ENCODE results near the gene TNIK. TPM values are rescaled to one million over a fixed set of nuclear protein-coding genes. Genes with fewer than 3 reads are reported as not detected.

Gene TNIK
- total RNA-seq, 3 donors from 2014 or later, result 7.4 to 17.6 (median 10.2) TPM

DNA sequence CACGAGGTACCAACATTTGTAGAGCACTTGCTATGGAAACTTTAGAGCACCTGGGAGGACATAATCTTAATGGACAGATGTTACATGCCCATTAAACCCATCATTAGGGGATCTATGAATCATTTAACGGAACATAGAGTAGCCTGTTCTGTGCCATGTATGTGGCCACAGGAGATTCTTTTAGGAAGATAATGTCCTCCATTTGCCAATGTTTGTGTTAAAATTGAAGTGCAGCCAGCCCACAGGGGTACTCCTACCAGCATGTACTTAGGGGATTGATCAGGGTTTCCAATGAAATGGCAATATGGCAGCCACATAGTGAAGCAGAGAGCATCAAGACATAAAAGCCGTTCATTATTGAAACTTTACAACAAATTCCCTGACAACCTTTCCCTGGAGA lies 70.7 kb downstream of the TNIK start:
- DNase-seq (ENCODE audit: low spot score in 2 of 2), result no peak
- Histone ChIP-seq H3K4me1 (no peaks in the 10 kb centered on the region), H3K27me3 (no peaks in the 10 kb centered on the region), H3K9me3 (peaks cover 0 to 5% of the 10 kb centered on the region in 2 donors), H3K4me3 (no peak overlapping the region), H3K27ac (no peak overlapping the region), H3K36me3 (no peaks in the 10 kb centered on the region)
- intact Hi-C loops (cut with DNase I; ENCODE audit: low total_unique reads), result no loop called here
- TF ChIP-seq POLR2AphosphoS5 (IDR thresholded peaks at IDR 0.05) (no peak), POLR2A (IDR thresholded peaks at IDR 0.05) (no peak)
- TF ChIP-seq, protein P1, sequence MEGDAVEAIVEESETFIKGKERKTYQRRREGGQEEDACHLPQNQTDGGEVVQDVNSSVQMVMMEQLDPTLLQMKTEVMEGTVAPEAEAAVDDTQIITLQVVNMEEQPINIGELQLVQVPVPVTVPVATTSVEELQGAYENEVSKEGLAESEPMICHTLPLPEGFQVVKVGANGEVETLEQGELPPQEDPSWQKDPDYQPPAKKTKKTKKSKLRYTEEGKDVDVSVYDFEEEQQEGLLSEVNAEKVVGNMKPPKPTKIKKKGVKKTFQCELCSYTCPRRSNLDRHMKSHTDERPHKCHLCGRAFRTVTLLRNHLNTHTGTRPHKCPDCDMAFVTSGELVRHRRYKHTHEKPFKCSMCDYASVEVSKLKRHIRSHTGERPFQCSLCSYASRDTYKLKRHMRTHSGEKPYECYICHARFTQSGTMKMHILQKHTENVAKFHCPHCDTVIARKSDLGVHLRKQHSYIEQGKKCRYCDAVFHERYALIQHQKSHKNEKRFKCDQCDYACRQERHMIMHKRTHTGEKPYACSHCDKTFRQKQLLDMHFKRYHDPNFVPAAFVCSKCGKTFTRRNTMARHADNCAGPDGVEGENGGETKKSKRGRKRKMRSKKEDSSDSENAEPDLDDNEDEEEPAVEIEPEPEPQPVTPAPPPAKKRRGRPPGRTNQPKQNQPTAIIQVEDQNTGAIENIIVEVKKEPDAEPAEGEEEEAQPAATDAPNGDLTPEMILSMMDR (IDR thresholded peaks at IDR 0.05), result no peak

DNA sequence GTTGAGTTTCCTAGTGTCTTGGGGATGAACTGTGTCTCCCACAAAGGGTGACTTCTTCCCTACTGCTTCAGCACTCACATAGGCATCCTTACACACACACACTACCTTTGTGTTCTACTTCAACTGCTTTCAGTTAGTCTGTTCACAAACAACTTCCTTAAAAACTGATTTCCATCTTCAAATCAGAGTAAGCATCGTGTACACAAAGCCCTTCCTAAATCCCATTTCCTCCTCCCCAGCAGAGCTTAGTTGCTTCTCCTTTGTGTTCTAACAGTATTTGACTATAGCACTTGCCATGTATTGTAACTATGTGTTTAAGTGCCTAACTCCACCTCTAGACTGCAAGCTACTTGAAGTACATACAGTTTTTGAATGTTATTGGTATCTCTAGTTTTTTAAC lies 71.7 kb downstream of the TNIK start:
- Histone ChIP-seq H3K4me1 (no peaks in the 10 kb centered on the region), H3K27me3 (no peaks in the 10 kb centered on the region), H3K4me3 (no peak overlapping the region), H3K9me3 (peaks cover 0 to 5% of the 10 kb centered on the region in 2 donors), H3K27ac (no peak overlapping the region), H3K36me3 (no peaks in the 10 kb centered on the region)
- TF ChIP-seq POLR2AphosphoS5 (IDR thresholded peaks at IDR 0.05) (no peak), POLR2A (IDR thresholded peaks at IDR 0.05) (no peak)
- TF ChIP-seq, protein P1 (IDR thresholded peaks at IDR 0.05), result no peak
- intact Hi-C loops (cut with DNase I; ENCODE audit: low total_unique reads), result no loop called here
- no peak for DNase-seq (ENCODE audit: low spot score in 2 of 2)

DNA sequence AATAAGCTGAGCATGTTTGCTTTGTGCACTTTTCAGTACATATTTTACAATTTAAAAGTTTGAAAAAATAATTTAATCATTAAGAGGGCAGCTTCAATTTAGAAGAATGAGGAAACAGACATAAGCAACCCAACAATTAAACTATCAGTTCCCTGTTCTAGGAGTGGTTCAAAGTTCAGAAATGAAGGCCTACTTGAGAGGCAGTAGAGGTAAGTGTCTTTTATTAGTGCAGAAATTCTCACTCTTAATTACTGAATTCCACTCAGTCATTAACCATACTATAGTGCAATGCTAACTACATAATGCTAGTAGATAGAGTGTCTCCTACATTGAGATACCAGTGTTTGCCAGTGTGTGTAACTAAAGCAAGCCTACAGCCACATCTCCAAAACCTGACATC lies 73.1 kb downstream of the TNIK start:
- no peaks in the 10 kb centered on the region for H3K36me3 ChIP-seq
- peaks cover 0 to 5% of the 10 kb centered on the region in 2 donors for H3K9me3 ChIP-seq
- no peak overlapping the region for H3K27ac ChIP-seq
- TF ChIP-seq POLR2AphosphoS5 (IDR thresholded peaks at IDR 0.05) (no peak), POLR2A (IDR thresholded peaks at IDR 0.05) (no peak)
- TF ChIP-seq, protein P1 (IDR thresholded peaks at IDR 0.05), result no peak
- DNase-seq (ENCODE audit: low spot score in 2 of 2), result no peak
- no peaks in the 10 kb centered on the region for H3K4me1 ChIP-seq
- H3K27me3 ChIP-seq, result no peaks in the 10 kb centered on the region
- no peak overlapping the region for H3K4me3 ChIP-seq
- intact Hi-C loops (cut with DNase I; ENCODE audit: low total_unique reads), result no loop called here

DNA sequence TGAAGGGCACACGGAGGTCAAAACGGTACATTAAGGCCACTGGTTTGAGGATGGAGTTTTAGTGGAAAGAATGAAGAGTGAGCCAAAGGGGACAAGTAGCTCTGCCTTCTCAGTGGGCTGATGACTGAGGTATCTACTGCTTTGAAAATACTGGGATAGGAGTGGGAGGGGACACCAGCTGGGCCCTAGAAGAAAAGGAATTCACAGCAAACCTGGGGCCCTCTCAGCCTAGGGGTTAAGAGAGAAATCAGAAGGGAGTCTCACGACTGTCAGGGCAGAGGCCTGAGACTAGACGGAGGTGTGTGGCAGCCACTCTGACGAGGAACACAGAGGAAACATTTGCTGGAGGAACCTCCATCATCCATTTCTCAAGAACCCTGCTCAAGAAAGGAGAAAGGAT lies 75.1 kb downstream of the TNIK start:
- no peak for DNase-seq (ENCODE audit: low spot score in 2 of 2)
- H3K27ac ChIP-seq, result no peak overlapping the region
- TF ChIP-seq POLR2AphosphoS5 (IDR thresholded peaks at IDR 0.05) (no peak), POLR2A (IDR thresholded peaks at IDR 0.05) (no peak)
- TF ChIP-seq, protein P1 (IDR thresholded peaks at IDR 0.05), result no peak
- H3K27me3 ChIP-seq, result no peaks in the 10 kb centered on the region
- no peaks in the 10 kb centered on the region for H3K9me3 ChIP-seq
- H3K4me1 ChIP-seq, result no peaks in the 10 kb centered on the region
- no peaks in the 10 kb centered on the region for H3K36me3 ChIP-seq
- H3K4me3 ChIP-seq, result no peak overlapping the region
- intact Hi-C loops (cut with DNase I; ENCODE audit: low total_unique reads), result no loop called here

DNA sequence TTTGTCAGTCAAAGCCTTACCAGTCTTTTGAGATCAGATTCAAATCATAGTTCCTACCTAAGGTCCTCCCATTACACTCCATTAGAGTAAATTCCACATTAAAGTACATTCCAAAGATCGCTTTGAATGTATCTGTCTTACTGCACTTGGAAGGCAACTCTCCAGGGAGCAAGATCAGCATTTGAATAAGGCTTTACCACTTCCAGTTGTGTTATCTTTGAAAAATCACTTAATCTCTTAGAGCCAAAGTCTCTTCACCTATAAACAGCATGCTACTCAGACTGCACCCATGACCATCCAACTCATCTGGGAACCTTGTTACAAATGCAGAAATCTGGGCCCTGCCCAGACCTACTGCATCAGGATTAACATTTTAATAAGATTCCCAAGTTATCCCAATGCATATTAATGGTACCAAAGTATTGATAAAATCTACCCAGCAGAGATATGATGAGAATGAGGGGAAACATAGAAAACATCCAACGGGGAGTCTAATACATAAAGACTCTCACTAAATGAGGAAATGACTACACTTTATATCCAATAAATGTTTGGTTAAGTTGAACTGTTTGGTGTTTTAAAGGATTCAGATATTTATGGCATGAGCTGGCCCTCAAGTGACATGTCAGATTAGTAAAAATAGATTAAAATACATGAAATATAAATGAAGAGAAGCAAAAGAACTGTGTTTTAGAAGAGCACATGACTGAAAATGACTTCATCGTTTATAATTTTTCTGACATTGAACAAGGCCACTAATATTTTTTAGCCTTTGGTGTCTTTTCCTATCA lies 75.9 kb downstream of the TNIK start:
- no peak for DNase-seq (ENCODE audit: low spot score in 2 of 2)
- no peak overlapping the region for H3K4me3 ChIP-seq
- TF ChIP-seq, protein P1 (IDR thresholded peaks at IDR 0.05), result no peak
- TF ChIP-seq POLR2A (IDR thresholded peaks at IDR 0.05) (no peak), POLR2AphosphoS5 (IDR thresholded peaks at IDR 0.05) (no peak)
- H3K4me1 ChIP-seq, result no peaks in the 10 kb centered on the region
- intact Hi-C loops (cut with DNase I; ENCODE audit: low total_unique reads), result no loop called here
- peak overlapping the region; percentile 65 to 81 for H3K27ac ChIP-seq
- no peaks in the 10 kb centered on the region for H3K36me3 ChIP-seq
- no peaks in the 10 kb centered on the region for H3K9me3 ChIP-seq
- H3K27me3 ChIP-seq, result no peaks in the 10 kb centered on the region

Data from breast epithelium (tissue), 4 donors.